NT2/D1 (cell line): ENCODE measurements around the gene TEAD1.

Source experiments
- YY1 ChIP-seq: IDR thresholded peaks from 2 replicates; pipeline ENCODE4 v1.6.1; 2011; ENCODE audit not compliant: insufficient read length, insufficient read depth
- ZNF274 ChIP-seq: IDR thresholded peaks from 2 replicates; pipeline ENCODE4 v1.6.1; 2011; ENCODE audit warnings: mild to moderate bottlenecking, low read depth, low read length

- TF ChIP-seq YY1: no peak
- TF ChIP-seq ZNF274: no peak
Observed at GRCh38 chr11:12807621-12808020, 133.4 kb downstream of the TEAD1 start.
